K562 (cell line): Measurements from ENCODE around the gene WTIP. TPM values are rescaled to one million over a fixed set of nuclear protein-coding genes. Genes with fewer than 3 reads are reported as not detected.

Experiments
- ATAC-seq: fragments of 200-7000 bp; cut with Tn5 transposase; 3 replicates; pipeline ENCODE4 v1.9.1; 2020; ENCODE audit warnings: moderate library complexity
- BruUV-seq: library from RNA; stranded (reverse); fragments of 400-500 nt; replicated peaks from 2 replicates; lab custom pipeline; 2021; lab: Mats Ljungman, UMichigan
- CTCF ChIA-PET: fragments of 300-600 bp; formaldehyde crosslinking; extraction: SDS; loops from one replicate; lab custom pipeline; 2021; ENCODE audit warnings: low intra/inter-chr PET ratio; lab: Yijun Ruan, JAX
- POLR2A ChIA-PET: fragments of 300-600, 350-650 bp; sonication (Branson Sonifier 250); formaldehyde crosslinking; extraction: SDS; loops from one replicate; lab custom pipeline; 2021; ENCODE audit warnings: antibody characterized with exemption, inconsistent platforms; lab: Yijun Ruan, JAX
- DNase-seq, 4 experiments: peaks; one replicate each; pipeline versions ENCODE4 v3.0.0 to v3.0.0-alpha.2; 2011 to 2018; ENCODE audit warnings: low spot score in 3 of 4, mixed read lengths in 3 of 4; ENCODE audit errors: extremely low read depth in 1 of 4
- FAIRE-seq: peaks from 2 replicates; lab custom pipeline; 2011; peaks lifted over from hg19 to GRCh38; lab: Jason Lieb, UNC
- H2AFZ ChIP-seq: 2 replicates; pipeline ENCODE4 v1.6.0; 2011; ENCODE audit warnings: low read depth, low read length, control low read depth, inconsistent platforms
- H3K27ac ChIP-seq: fragments of 200-600 bp; 3 replicates; pipeline ENCODE4 v1.8.0; 2011; ENCODE audit warnings: low read depth, mild to moderate bottlenecking, control low read depth, inconsistent platforms, low read length, moderate library complexity, mixed read lengths; ENCODE audit errors: extremely low read depth
- H3K27me3 ChIP-seq, 2 experiments: fragments of 300-600 bp in 1 of 2; 2 replicates in 1 of 2; 3 replicates in 1 of 2; pipeline versions ENCODE4 v1.6.0 to v1.8.0; 2011; ENCODE audit warnings: inconsistent platforms in 2 of 2, low read length in 2 of 2, mild to moderate bottlenecking in 1 of 2, mixed read lengths in 1 of 2, moderate library complexity in 1 of 2; ENCODE audit not compliant: control insufficient read depth in 2 of 2, insufficient read depth in 2 of 2
- H3K36me3 ChIP-seq: fragments of 300-600 bp; 3 replicates; pipeline ENCODE4 v1.8.0; 2011; ENCODE audit warnings: mild to moderate bottlenecking, low read length, inconsistent platforms; ENCODE audit not compliant: control insufficient read depth, insufficient read depth
- H3K4me1 ChIP-seq, 2 experiments: fragments of 200-600 bp in 1 of 2; replicated peaks in 1 of 2; 2 replicates in 1 of 2; 3 replicates in 1 of 2; pipeline versions ENCODE4 v1.5.1 to v1.8.0; 2011; ENCODE audit warnings: inconsistent platforms in 2 of 2, low read length in 2 of 2, mild to moderate bottlenecking in 1 of 2, mixed read lengths in 1 of 2, moderate library complexity in 1 of 2; ENCODE audit not compliant: control insufficient read depth in 2 of 2, insufficient read depth in 2 of 2
- H3K4me2 ChIP-seq: 2 replicates; pipeline ENCODE4 v1.6.1; 2011; ENCODE audit warnings: low read length, control low read depth, inconsistent platforms, mixed read lengths; ENCODE audit not compliant: insufficient read depth
- H3K4me3 ChIP-seq: fragments of 200-600 bp; sonication (generic), shearing (Covaris generic); 2 replicates; pipeline ENCODE4 v1.5.1; 2016; ENCODE audit warnings: control low read depth, inconsistent platforms
- H3K79me2 ChIP-seq: fragments of 200-600 bp; 3 replicates; pipeline ENCODE4 v1.8.0; 2011; ENCODE audit warnings: low read length, inconsistent platforms; ENCODE audit not compliant: control insufficient read depth, insufficient read depth
- H3K9ac ChIP-seq, 2 experiments: 2 replicates each; pipeline versions ENCODE4 v1.6.0 to v1.6.1; 2011; ENCODE audit warnings: low read depth in 2 of 2, low read length in 2 of 2, control low read depth in 1 of 2, inconsistent platforms in 1 of 2, mild to moderate bottlenecking in 1 of 2, mixed read lengths in 1 of 2; ENCODE audit not compliant: insufficient read depth in 1 of 2
- H3K9me1 ChIP-seq: one replicate; pipeline ENCODE4 v1.6.0; 2011; ENCODE audit warnings: inconsistent platforms, mild to moderate bottlenecking, low read length, moderate library complexity; ENCODE audit not compliant: control insufficient read depth, insufficient read depth
- H3K9me3 ChIP-seq: replicated peaks from 2 replicates; pipeline ENCODE4 v1.5.1; 2011; ENCODE audit warnings: low read depth, low read length, inconsistent platforms; ENCODE audit not compliant: control insufficient read depth, insufficient read depth
- H4K20me1 ChIP-seq: replicated peaks from 2 replicates; pipeline ENCODE4 v1.6.1; 2011; ENCODE audit warnings: low read length, inconsistent platforms, mixed read lengths; ENCODE audit not compliant: control insufficient read depth, insufficient read depth
- GABPB1 ChIP-seq: sonication (generic); formaldehyde crosslinking; IDR thresholded peaks from 2 replicates; pipeline ENCODE4 v1.8.0; 2022; ENCODE audit warnings: mild to moderate bottlenecking, missing genetic modification reagents
- OTX1 ChIP-seq: fragments of 450-650 bp; formaldehyde crosslinking; IDR thresholded peaks from 2 replicates; pipeline ENCODE4 v1.4.0; 2022; ENCODE audit warnings: mild to moderate bottlenecking
- RREB1 ChIP-seq: fragments of 250-450 bp; sonication (Bioruptor Pico); IDR thresholded peaks from 2 replicates; pipeline ENCODE4 v1.4.0; 2020
- SMAD3 ChIP-seq: fragments of 450-650 bp; formaldehyde crosslinking; conservative IDR thresholded peaks from 2 replicates; pipeline ENCODE4 v1.4.0; 2020; ENCODE audit warnings: mild to moderate bottlenecking
- SMARCA5 ChIP-seq: fragments of 450-650 bp; IDR thresholded peaks from 2 replicates; pipeline ENCODE4 v1.6.1; 2016
- SPI1 ChIP-seq: IDR thresholded peaks from 2 replicates; pipeline ENCODE4 v1.6.1; 2011; ENCODE audit warnings: low read depth, low read length, control low read depth, borderline replicate concordance
- ZBTB11 ChIP-seq, 3 experiments: fragments of 200-800 bp in 1 of 3; fragments of 250-450 bp in 1 of 3; fragments of 450-650 bp in 1 of 3; sonication (Bioruptor Pico) in 1 of 3; sonication (Bioruptor generic) in 1 of 3; formaldehyde crosslinking in 1 of 3; IDR thresholded peaks; 2 replicates each; pipeline versions ENCODE4 v1.6.1 to v1.8.0; 2016 to 2022; ENCODE audit warnings: mild to moderate bottlenecking in 2 of 3, missing genetic modification characterization in 2 of 3, missing compliant biosample characterization in 1 of 3, moderate library complexity in 1 of 3
- WGBS: fragments of 100-300 bp; shearing (Covaris generic); methylation state at CpG from one replicate; pipeline ENCODE4 v1.1.6; 2016; ENCODE audit warnings: low coverage, mixed read lengths; ENCODE audit not compliant: insufficient coverage; ENCODE audit errors: missing lambda C conversion rate; 5-methylcytosine and 5-hydroxymethylcytosine counted together
- in situ Hi-C: fragments of 300-500 bp; cut with MboI; formaldehyde crosslinking; loops from 4 replicates; pipeline ENCODE4 v1.15.0; 2018; ENCODE audit warnings: inconsistent platforms, mixed read lengths
- intact Hi-C: fragments of 100-400 bp; cut with micrococcal nuclease; formaldehyde crosslinking; loops from 2 replicates; pipeline ENCODE4 v1.14.2; 2022
- polyA plus RNA-seq, 8 experiments: library from polyadenylated mRNA; depleted of rRNA in 4 of 8; stranded (reverse) in 5 of 8; unstranded in 3 of 8; fragments of >200 nt; fragmentation: Nextera tagmentation in 2 of 8; fragmentation: Illumina TruSeq in 1 of 8; extraction: Ambion mirVana in 2 of 8; extraction: Trizol in 1 of 8; gene quantifications; 2 replicates each; pipeline versions ENCODE4 v1.2.1 to v1.2.3, GENCODE V29; 2011 to 2014; ENCODE audit warnings: inconsistent platforms in 1 of 8, missing spikeins in 1 of 8
- total RNA-seq, 7 experiments: library from RNA; depleted of rRNA in 6 of 7; stranded (reverse); fragments of >200 nt in 6 of 7; fragmentation: Illumina TruSeq in 2 of 7; extraction: Trizol in 2 of 7; gene quantifications; 2 replicates each; pipeline versions ENCODE4 v1.2.1 to v1.2.3, GENCODE V29; 2011 to 2021; ENCODE audit warnings: low replicate concordance in 1 of 7

Gene WTIP
- total and polyA plus RNA-seq, 9 of the 15 experiments (the other 6 are each of a cell fraction or from before 2014, with no cell fraction given) = under 0.01 to 0.54 (median 0.27) TPM; not detected in 1

DNA sequence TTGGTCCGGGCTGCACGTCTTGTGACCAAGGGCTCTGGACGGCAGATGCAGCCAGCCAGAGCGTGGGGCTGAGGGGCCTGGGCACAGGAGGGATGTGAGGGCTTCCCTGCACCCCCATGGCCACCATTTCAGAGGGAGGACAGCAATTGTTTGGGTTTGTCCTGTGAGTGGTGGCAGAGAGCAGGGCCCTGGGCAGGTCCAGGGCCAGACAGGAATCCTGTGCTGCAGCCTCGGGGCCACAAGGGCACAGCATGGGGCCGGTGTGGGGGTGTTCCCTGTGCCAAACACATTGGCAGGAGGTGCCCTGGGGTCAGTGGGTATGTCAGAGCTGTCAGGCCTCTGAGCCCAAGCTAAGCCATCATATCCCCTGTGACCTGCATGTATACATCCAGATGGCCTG lies 32.2 kb downstream of the WTIP start:
- Histone ChIP-seq H3K27me3 (peaks cover 2 to 10% of the 10 kb centered on the region in 2 experiments; a peak in 2 of 5 replicates), H3K9ac (no peak overlapping the region)

More for the DNA sequence above, 32.2 kb downstream of the WTIP start:
- no peak for TF ChIP-seq SMAD3 (CRISPR knock-in tag)
- TF ChIP-seq SPI1 = no peak
- TF ChIP-seq OTX1 (CRISPR knock-in tag) = no peak
- no peak for TF ChIP-seq GABPB1 (CRISPR knock-in tag)
- no peak for TF ChIP-seq ZBTB11 (CRISPR knock-in tag; IDR thresholded peaks at IDR 0.05)
- TF ChIP-seq RREB1 (CRISPR knock-in tag) = no peak
- TF ChIP-seq SMARCA5 = no peak
- in situ Hi-C loops = no loop called here
- ATAC-seq = no peak
- H3K4me2 ChIP-seq = no peak overlapping the region
- no peaks in the 10 kb centered on the region for H3K79me2 ChIP-seq
- WGBS = 3% methylated on average over 4 of the region's 6 CpGs
- no peaks in the 10 kb centered on the region for H3K9me1 ChIP-seq
- intact Hi-C loops = no loop called here
- BruUV-seq = no TSS peak
- no peak overlapping the region for H3K4me3 ChIP-seq
- H2AFZ ChIP-seq = no peak overlapping the region
- ChIA-PET CTCF (no interaction called here), POLR2A (no interaction called here)
- 0 out of 2 replicates have a peak, but pooled peaks cover 3% of the 10 kb centered on the region for H3K9me3 ChIP-seq
- DNase-seq = no peak
- H4K20me1 ChIP-seq = no peaks in the 10 kb centered on the region
- FAIRE-seq = no peak
- H3K4me1 ChIP-seq = peaks cover 0 to 3% of the 10 kb centered on the region in 2 experiments; a peak in 1 of 5 replicates
- H3K27ac ChIP-seq = no peak overlapping the region
- no peaks in the 10 kb centered on the region for H3K36me3 ChIP-seq
